Bone marrow (tissue), 2 donors: Measurements from ENCODE around the gene CDCA3.

ENCODE experiments used
- DNase-seq, 2 donors: peaks; one replicate each; lab custom pipeline; 2025; lab: John Stamatoyannopoulos, UW

CDCA3 gene

GRCh38 chr12:6831450-6831995 is 19.6 kb downstream of the CDCA3 start:
- no peak for DNase-seq

GRCh38 chr12:6830999-6831398 is 20.1 kb downstream of the CDCA3 start:
- no peak for DNase-seq

GRCh38 chr12:6830286-6830890 is 20.7 kb downstream of the CDCA3 start:
- DNase-seq: no peak

GRCh38 chr12:6829536-6830220 is 21.4 kb downstream of the CDCA3 start:
- no peak for DNase-seq

- no peak for DNase-seq
These were observed 22.1 kb downstream of the CDCA3 start for GRCh38 chr12:6828781-6829535.

GRCh38 chr12:6827982-6828780 is 22.9 kb downstream of the CDCA3 start, which contains the start of gene P3H3:
Gene P3H3, plus strand, starts transcription at chr12:6828407. Its CDS starts 34 bp downstream, at chr12:6828441.
- DNase-seq: no peak

- DNase-seq: peak in 1 of 2 donors; percentile 14
These were observed 23.6 kb downstream of the CDCA3 start for GRCh38 chr12:6827437-6827911.

- no peak for DNase-seq
These were observed 24.2 kb downstream of the CDCA3 start for GRCh38 chr12:6826734-6827436.

GRCh38 chr12:6826125-6826733 is 24.9 kb downstream of the CDCA3 start:
- no peak for DNase-seq

- peak; percentile 57 to 65 for DNase-seq
These were observed 25.5 kb downstream of the CDCA3 start for GRCh38 chr12:6825398-6826124.

GRCh38 chr12:6824901-6825381 is 26.1 kb downstream of the CDCA3 start:
- no peak for DNase-seq

- DNase-seq: no peak
These were observed 26.9 kb downstream of the CDCA3 start for GRCh38 chr12:6824085-6824775.

- DNase-seq: no peak
These were observed 27.7 kb downstream of the CDCA3 start for GRCh38 chr12:6823182-6824084.

- DNase-seq: no peak
These were observed 28.5 kb downstream of the CDCA3 start for GRCh38 chr12:6822426-6823135.

- DNase-seq: peak in 1 of 2 donors; percentile 53
These were observed 29.3 kb downstream of the CDCA3 start, which contains the start of gene GPR162 for GRCh38 chr12:6821591-6822425. Gene GPR162, plus strand, starts transcription at chr12:6821821. Its CDS starts 2,078 bp downstream, at chr12:6823899.

- no peak for DNase-seq
These were observed 30.9 kb downstream of the CDCA3 start for GRCh38 chr12:6820166-6820565.
